HG03457 (cell line): ENCODE measurements around the gene PCSK4.
"Not testable (repeated sequence)": the region's sequence is repeated elsewhere in the genome, so short reads cannot be mapped to it uniquely, and the experiment has no call there.

Experiments used
- ATAC-seq: cut with Tn5 transposase; IDR thresholded peaks from one replicate; pipeline ENCODE4 v1.9.1; 2021; ENCODE audit warnings: moderate number of reproducible peaks; ENCODE audit not compliant: unreplicated experiment

The PCSK4 gene

DNA sequence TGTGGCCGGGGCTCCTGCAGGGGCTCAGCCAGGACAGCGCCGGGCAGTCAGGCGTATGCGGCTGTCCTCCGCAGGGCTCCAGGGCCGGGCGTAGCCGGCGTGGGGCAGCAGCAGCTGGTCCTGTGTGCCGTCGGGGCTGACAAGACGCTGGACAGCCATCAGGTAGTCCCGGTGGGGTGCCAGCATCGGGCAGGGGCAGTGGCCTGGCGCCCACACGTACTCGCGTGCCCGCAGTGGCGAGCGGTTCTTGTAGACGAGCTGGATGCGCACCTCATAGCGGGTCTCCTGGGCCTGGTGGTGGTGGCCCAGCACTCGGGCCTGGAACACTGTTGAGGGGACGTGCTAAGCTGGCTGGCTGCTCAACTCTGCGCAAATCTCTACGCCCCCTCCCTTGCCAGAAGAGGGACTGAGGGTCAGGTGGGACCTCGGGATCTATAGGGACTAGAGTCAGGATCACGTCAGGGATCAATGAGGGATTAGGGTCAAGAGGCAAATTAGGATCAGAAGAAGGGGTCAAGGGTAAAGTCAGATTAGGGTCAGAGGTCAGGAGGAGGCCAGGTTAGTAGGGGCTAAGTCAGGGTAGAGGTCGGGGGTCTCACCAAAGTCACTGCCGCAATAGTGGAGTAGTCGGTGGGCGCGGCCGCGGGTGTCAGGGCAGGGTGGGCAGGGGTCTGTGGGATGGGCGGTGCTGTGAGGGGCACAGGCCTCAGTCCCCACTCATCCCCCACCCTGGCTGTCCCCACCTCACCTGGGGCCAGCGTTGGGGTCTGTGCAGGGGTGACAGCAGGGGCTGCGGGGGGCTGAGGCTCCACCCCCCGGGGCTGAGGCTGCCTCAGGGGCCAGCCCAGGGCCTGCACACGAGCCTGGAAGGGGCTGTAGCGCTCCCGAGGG lies 16.1 kb upstream of the PCSK4 start:
- no peak for ATAC-seq

- ATAC-seq = no peak
Measured at GRCh38 chr19:1505012-1505411, 14.9 kb upstream of the PCSK4 start.

- ATAC-seq = no peak
Measured at GRCh38 chr19:1503925-1504773, 14.0 kb upstream of the PCSK4 start.

DNA sequence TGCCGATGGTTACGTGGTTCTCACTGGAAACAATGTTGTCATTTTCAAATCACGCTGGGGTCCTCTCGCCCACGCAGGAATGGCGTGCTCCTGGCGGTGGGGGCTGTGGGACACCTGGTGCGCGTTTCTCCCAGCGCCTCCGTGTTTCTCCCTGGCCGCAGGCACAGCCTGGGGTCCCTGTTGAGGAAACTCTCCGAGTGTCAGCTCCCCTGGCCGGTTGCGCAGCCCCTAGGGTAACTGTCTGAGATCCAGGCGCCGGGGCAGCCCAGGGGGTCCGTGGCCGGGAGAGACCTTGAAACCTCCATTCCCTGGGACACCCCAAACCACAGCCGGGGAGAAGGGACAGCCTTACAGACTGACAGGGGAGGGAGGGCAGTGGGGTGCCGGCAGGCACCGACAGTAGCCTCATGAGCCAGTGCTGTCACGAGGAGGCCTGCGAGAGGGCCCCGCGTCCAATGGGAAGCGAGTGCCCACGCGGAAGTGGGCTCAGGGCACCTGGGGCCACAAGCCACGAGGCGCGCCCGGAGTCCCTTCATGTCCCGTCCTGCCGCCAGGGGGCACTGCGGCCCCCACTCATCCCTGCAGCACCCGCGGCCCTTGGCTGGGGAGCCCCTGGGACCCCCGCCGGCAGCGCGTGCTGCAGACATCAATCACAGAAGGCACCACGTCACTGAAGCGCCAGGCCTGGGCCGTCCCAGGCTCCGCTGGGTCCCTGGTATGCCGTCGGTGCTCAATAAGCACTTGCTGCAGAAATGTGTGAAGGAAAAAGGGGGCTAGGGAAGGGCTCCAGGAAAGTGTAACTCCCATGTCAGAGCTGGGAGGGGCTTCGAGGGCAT lies 13.2 kb upstream of the PCSK4 start:
- ATAC-seq = no peak

DNA sequence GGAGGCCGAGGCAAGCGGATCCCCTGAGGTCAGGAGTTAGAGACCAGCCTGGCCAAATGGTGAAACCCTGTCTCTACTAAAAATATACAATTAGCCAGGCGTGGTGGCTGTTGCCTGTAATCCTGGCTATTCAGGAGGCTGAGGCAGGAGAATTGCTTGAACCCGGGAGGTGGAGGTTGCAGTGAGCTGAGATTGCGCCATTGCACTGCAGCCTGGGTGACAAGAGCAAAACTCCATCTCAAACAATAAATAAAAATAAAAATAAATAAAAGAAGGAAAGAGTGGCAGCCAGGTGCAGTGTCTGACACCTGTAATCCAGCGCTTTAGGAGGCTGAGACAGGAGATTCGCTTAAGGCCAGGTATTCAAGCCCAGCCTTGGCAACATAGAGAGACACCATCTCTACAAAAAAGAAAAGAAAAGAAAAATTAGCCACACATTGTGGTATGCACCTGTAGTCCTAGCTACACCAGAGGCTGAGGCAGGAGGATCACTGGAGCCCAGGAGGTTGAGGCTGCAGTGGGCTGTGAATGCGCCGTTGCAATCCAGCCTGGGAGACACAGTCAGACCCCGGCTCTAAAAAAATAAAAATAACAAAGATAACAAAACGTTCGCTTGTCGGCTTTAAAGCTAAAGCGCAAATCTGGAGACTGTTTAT lies 12.4 kb upstream of the PCSK4 start:
- ATAC-seq = no peak

DNA sequence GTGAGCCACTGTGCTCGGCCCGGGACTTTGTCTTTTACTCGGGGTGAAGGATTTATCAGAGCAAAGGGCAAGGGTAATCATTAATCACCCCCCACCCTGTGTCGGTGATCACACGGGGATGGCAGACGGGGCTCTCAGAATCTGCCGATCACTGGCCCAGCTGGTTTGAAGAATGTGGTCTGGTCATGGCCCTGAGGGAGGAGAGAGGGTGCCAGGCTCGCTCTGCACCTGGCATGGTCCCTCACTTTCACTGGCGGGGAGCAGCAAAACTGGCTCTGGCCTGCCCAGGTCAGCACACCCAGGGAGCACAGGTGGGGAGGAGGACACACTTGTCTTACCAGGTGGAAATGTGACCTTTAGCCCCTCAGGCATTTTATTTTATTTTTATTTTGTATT lies 11.0 kb upstream of the PCSK4 start:
- ATAC-seq = no peak

DNA sequence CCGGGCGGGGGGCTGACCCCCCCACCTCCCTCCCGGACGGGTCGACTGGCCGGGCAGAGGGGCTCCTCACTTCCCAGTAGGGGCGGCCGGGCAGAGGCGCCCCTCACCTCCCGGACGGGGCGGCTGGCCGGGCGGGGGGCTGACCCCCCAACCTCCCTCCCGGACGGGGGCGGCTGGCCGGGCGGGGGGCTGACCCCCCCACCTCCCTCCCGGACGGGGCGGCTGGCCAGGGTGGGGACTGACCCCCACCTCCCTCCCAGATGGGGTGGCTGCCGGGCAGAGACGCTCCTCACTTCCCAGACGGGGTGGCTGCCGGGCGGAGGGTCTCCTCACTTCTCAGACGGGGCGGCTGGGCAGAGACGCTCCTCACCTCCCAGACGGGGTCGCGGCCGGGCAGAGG lies 9.1 kb upstream of the PCSK4 start:
- not testable (repeated sequence) for ATAC-seq

DNA sequence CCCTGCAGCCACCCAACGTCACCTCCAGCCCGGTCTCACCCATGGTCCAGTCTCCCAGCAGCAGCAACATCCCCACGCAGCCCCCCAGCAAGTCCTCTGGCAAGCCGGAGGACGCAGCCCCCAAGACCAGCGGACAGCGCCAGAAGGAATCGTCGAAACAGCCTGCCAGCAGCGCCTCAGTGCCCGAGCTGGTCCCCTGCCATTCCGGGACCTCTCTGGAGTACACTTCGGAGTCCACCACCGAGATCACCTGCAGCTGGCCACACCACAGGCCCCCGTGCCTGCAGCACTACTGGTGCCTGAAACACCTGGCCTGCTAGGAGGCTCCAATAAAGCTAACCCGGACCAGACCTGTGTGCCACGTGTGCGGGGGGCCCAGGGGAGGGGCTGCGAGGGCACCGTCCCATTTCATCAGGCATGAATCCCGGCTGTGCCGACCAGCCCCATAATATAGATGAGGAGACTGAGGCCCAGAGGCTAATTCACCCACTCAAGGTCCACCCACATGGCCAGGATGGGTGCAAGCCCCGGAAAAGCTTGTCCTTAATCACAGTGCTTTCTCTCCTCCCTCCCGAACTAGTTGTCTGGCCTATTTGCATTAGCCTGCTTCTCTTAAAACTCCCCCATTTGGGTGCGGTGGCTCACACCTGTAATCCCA lies 7.6 kb upstream of the PCSK4 start:
- ATAC-seq = no peak

DNA sequence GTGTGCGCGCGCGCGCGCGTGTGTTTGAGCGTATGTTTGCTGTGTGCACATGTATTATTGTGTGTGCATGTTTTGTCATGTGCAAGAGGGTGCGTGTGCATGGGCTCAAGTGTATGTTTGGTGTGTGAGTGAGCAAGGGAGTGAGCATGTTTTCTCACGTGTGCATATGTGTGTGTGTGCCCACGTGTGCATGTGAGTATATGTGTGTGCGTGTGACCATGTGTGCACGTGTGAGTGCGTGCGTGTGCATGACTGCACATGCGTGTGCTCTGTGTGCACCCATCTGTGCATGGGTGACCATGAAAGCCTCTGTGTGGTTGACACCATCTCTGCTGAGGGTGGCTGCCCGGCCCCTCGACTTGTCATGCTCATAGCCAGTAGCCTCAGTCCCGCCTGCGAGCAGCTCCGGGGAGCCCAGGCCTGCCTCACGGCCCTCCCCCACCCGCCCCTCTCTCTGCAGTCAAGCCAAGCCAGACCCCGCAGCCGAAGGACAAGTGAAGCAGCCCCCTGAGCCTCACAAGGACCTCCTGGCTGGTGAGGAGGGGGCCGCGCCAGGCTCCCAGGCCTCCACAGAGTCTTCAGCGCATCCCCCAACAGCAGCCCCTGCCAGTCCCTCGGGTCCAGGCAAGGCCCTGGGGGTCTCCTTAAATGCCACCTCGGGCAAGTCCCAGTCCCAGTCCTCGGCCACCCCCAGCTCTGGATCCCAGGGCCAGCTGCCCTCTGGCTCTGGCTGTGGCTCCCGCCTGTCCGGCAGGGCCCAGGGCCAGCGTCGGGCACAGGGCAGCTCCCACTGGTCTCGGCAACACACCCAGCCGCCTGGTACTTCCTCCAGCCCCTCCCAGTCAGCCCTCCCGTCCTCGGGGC lies 6.8 kb upstream of the PCSK4 start:
- no peak for ATAC-seq

- ATAC-seq = no peak
Measured at GRCh38 chr19:1495799-1496713, 5.9 kb upstream of the PCSK4 start.

DNA sequence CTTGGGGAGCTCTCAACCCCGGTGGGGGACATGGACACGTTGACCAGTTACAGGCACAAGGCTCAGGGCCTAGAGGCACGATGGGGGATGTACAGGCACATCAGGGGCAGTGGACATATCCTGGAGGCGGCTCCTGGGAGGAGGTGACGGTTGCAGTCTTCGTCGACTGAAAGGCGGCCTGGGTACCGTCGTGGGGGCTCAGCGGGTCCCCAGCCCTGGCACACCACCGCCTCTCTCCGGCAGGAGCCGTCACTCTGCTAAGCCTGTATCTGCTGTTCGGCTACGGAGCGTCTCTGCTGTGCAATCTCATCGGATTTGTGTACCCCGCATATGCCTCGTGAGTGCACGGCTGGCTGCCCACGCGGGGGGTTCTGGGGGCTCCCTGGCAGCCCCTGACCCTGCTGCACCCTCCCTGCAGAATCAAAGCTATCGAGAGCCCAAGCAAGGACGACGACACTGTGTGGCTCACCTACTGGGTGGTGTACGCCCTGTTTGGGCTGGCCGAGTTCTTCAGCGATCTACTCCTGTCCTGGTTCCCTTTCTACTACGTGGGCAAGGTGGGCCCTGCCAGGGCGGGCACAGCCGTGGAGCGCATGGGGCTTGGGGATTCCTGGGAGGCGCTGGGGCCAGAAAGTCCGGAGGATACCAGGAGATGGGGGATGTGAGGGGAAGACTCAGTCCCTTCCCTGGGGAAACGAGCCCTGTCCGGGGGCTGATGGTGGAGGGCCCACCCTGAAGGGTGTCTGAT lies 5.1 kb upstream of the PCSK4 start:
- ATAC-seq = no peak

DNA sequence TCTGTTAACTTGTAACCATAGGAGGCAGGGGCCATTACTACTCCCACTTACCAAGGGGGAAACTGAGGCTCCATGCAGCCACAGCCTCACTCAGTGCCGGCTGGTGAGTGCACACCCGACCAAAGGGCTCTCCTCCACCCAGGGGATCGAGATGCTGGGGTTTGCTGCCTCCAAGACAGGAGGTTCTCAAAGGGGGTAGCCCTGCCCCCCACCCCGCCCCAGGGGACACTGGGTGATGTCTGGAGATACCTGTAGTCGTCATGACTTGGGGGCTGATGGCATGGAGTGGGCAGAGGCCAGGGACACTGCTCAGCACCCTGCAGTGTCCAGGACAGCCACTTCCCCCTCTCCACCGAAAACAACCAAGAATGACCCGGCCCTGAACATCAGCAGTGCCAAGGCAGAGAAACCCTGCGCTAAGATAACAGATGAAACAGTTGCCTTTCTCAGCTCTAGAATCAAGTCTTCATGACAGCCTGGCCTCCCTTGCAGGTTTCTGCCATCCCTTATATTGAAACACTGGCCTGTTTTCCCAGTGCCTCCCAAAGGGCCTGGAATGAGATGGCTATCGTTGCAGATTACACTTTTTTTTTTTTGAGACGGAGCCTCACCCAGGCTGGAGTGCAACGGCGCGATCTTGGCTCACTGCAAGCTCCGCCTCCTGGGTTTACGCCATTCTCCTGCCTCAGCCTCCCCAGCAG lies 4.1 kb upstream of the PCSK4 start:
- ATAC-seq = no peak

DNA sequence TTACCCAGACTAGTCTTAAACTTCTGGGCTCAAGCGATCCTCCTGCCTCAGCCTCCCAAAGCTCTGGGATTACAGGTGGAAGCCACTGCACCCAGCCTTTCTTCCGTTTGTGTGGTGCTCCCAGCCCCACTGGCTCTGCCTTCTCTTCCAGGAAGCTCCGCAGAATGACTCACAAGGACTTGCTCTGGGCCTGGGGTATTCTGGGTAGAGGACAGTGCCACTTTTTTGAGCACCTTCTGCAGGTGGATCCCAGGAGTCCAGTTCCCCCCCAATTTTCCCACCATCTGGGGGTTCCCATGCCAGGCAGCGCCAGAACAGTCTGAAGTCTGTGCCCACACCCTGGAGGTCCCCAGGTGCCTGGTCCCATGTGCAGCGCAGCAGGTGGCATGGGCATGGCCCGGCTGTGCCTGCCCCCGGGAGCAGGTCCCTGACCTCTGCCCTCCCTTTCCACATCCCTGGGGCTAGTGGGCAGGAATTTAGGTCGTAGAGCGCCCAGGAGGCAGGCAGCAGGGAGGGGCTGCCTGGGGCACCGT lies 2.4 kb upstream of the PCSK4 start:
- no peak for ATAC-seq

DNA sequence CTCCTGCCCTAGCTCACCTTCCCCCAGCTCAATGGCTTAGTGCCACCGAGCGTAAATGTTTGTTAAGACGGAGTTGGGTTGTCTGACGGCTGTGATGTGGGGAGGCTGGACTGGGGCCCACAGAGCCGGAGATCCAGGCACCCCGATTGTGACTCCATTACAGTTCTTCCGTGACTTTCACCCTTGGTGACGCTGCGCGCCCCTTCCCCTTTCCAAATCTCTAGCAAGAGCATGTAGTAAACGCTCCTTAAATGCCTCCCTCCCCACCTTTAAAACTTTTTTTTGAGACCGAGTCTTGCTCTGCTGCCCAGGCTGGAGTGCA lies 1.7 kb upstream of the PCSK4 start:
- no peak for ATAC-seq

GRCh38 chr19:1491114-1491848 lies 1.1 kb upstream of the PCSK4 start, which contains the start of gene REEP6:
TSS of gene REEP6 (plus strand) at chr19:1491181. CDS start at chr19:1491270, 89 bp downstream.
- no peak for ATAC-seq
